SU-DHL-6 (cell line): ENCODE data around the gene TMEM245.

Experiments
- H2AFZ ChIP-seq: fragments of 200-600 bp; sonication (generic); 2 replicates; pipeline ENCODE4 v1.6.1; 2014; ENCODE audit warnings: low read depth, mild to moderate bottlenecking, moderate library complexity, mixed read lengths, antibody characterized with exemption, low read length; ENCODE audit not compliant: severe bottlenecking
- H3F3A ChIP-seq: fragments of 200-600 bp; shearing (Covaris generic); 2 replicates; pipeline ENCODE4 v1.6.0; 2016; ENCODE audit warnings: antibody characterized with exemption, mild to moderate bottlenecking; ENCODE audit not compliant: insufficient read depth
- H3K27ac ChIP-seq: fragments of 200-600 bp; sonication (generic); 2 replicates; pipeline ENCODE4 v1.5.1; 2016; ENCODE audit warnings: low read depth, mild to moderate bottlenecking, low read length, moderate library complexity, mixed read lengths
- H3K27me3 ChIP-seq: fragments of 200-600 bp; sonication (generic), shearing (Covaris generic); 2 replicates; pipeline ENCODE4 v1.6.0; 2014; ENCODE audit warnings: mild to moderate bottlenecking, low read length
- H3K36me3 ChIP-seq: fragments of 200-600 bp; sonication (generic); 2 replicates; pipeline ENCODE4 v1.6.1; 2014; ENCODE audit warnings: mild to moderate bottlenecking, low read length, mixed read lengths
- H3K4me2 ChIP-seq: fragments of 300-600, 200-600 bp; shearing (Covaris generic), sonication (generic); 2 replicates; pipeline ENCODE4 v1.6.0; 2014; ENCODE audit warnings: low read length, low read depth, mild to moderate bottlenecking; ENCODE audit not compliant: poor library complexity, severe bottlenecking
- H3K4me3 ChIP-seq: fragments of 200-600 bp; sonication (generic); 2 replicates; pipeline ENCODE4 v1.5.1; 2014; ENCODE audit warnings: antibody characterized with exemption, low read length, mild to moderate bottlenecking, mixed read lengths; ENCODE audit not compliant: insufficient read depth, poor library complexity, severe bottlenecking
- H3K79me2 ChIP-seq: fragments of 200-600 bp; sonication (generic); 2 replicates; pipeline ENCODE4 v1.6.1; 2014; ENCODE audit warnings: mild to moderate bottlenecking, low read length, moderate library complexity; ENCODE audit not compliant: insufficient read depth
- H3K9ac ChIP-seq: fragments of 200-600 bp; sonication (generic); 2 replicates; pipeline ENCODE4 v1.7.0; 2014; ENCODE audit warnings: mild to moderate bottlenecking, low read length
- H3K9me2 ChIP-seq: fragments of 200-600 bp; sonication (generic); replicated peaks from 2 replicates; pipeline ENCODE4 v1.6.1; 2014; ENCODE audit warnings: low read length; ENCODE audit not compliant: insufficient read depth
- H3K9me3 ChIP-seq: fragments of 200-600 bp; sonication (generic); 2 replicates; pipeline ENCODE4 v1.6.1; 2014; ENCODE audit warnings: low read length, mixed read lengths; ENCODE audit not compliant: insufficient read depth
- H4K20me1 ChIP-seq: fragments of 200-600 bp; sonication (generic); 2 replicates; pipeline ENCODE4 v1.6.1; 2014; ENCODE audit warnings: low read depth, mild to moderate bottlenecking, antibody characterized with exemption, low read length, moderate library complexity, mixed read lengths
- CTCF ChIP-seq: fragments of 200-600 bp; sonication (generic); IDR thresholded peaks from one replicate; pipeline ENCODE4 v1.5.1; 2017; ENCODE audit warnings: antibody characterized with exemption, mild to moderate bottlenecking, low read length, moderate library complexity; ENCODE audit not compliant: insufficient read depth, poor library complexity, severe bottlenecking
- EZH2phosphoT487 ChIP-seq: fragments of 200-600 bp; sonication (generic), shearing (Covaris generic); conservative IDR thresholded peaks from 2 replicates; pipeline ENCODE4 v1.6.1; 2018; ENCODE audit warnings: mild to moderate bottlenecking, antibody characterized with exemption, low read length, moderate library complexity, mixed read lengths

The TMEM245 gene

GRCh38 chr9:109083141-109083540 lies 36.6 kb downstream of the TMEM245 start:
- TF ChIP-seq CTCF (no peak), EZH2phosphoT487 (no peak)
- Histone ChIP-seq H3K27me3 (no peaks in the 10 kb centered on the region), H3K9ac (no peak overlapping the region), H3K9me3 (no peaks in the 10 kb centered on the region), H3F3A (0 out of 2 replicates have a peak, but pooled peaks cover 3% of the 10 kb centered on the region), H3K9me2 (no peaks in the 10 kb centered on the region), H3K4me3 (no peak overlapping the region), H4K20me1 (peaks cover 4% of the 10 kb centered on the region; the same call in 1 of the 2 replicates), H3K79me2 (no peaks in the 10 kb centered on the region), H3K27ac (no peak overlapping the region), H3K4me2 (no peak overlapping the region), H2AFZ (no peak overlapping the region), H3K36me3 (peaks cover 86% of the 10 kb centered on the region)

GRCh38 chr9:109082091-109082620 lies 37.6 kb downstream of the TMEM245 start:
- H3K4me2 ChIP-seq = no peak overlapping the region
- H3K9me3 ChIP-seq = no peaks in the 10 kb centered on the region
- H3K27ac ChIP-seq = no peak overlapping the region
- H3K4me3 ChIP-seq = no peak overlapping the region
- no peak overlapping the region for H3K9ac ChIP-seq
- 0 out of 2 replicates have a peak, but pooled peaks cover 3% of the 10 kb centered on the region for H3F3A ChIP-seq
- no peak overlapping the region for H2AFZ ChIP-seq
- H3K9me2 ChIP-seq = no peaks in the 10 kb centered on the region
- no peaks in the 10 kb centered on the region for H3K27me3 ChIP-seq
- peaks cover 86% of the 10 kb centered on the region for H3K36me3 ChIP-seq
- no peaks in the 10 kb centered on the region for H3K79me2 ChIP-seq
- TF ChIP-seq CTCF (no peak), EZH2phosphoT487 (no peak)
- peaks cover 4% of the 10 kb centered on the region; the same call in 1 of the 2 replicates for H4K20me1 ChIP-seq

- Histone ChIP-seq H4K20me1 (no peaks in the 10 kb centered on the region), H3F3A (no peaks in the 10 kb centered on the region), H3K4me3 (no peak overlapping the region), H3K9ac (no peak overlapping the region), H2AFZ (no peak overlapping the region), H3K9me3 (no peaks in the 10 kb centered on the region), H3K36me3 (peaks cover 39% of the 10 kb centered on the region), H3K4me2 (no peak overlapping the region), H3K27me3 (no peaks in the 10 kb centered on the region), H3K9me2 (no peaks in the 10 kb centered on the region), H3K79me2 (no peaks in the 10 kb centered on the region), H3K27ac (no peak overlapping the region)
- no peak for TF ChIP-seq EZH2phosphoT487
- no peak for TF ChIP-seq CTCF
Measured at GRCh38 chr9:109074236-109074889, 45.4 kb downstream of the TMEM245 start.
